ENCODE measurements around the gene ZBTB34.

Gene ZBTB34

GRCh38 chr9:126834672-126835071 is 25.8 kb upstream of the ZBTB34 start:
- FAIRE-seq (no peak), DNase-seq (ENCODE audit: insufficient read length, low spot score) (no peak)
- TF ChIP-seq POLR2A (IDR thresholded peaks at IDR 0.05; ENCODE audit: low read depth, low read length) = no peak

- no peak for FAIRE-seq
Measured at GRCh38 chr9:126836216-126836615, 24.2 kb upstream of the ZBTB34 start.

GRCh38 chr9:126838055-126838811 is 22.2 kb upstream of the ZBTB34 start:
- no peak for TF ChIP-seq POLR2A (IDR thresholded peaks at IDR 0.05; ENCODE audit: low read depth, low read length)
- DNase-seq (ENCODE audit: insufficient read length, low spot score) (no peak), FAIRE-seq (no peak)

More at GRCh38 chr9:126836216-126836615, 24.2 kb upstream of the ZBTB34 start:
- no peak for DNase-seq (ENCODE audit: insufficient read length, low spot score)
- TF ChIP-seq POLR2A (IDR thresholded peaks at IDR 0.05; ENCODE audit: low read depth, low read length) = no peak

GRCh38 chr9:126838895-126839294 is 21.5 kb upstream of the ZBTB34 start:
- no peak for TF ChIP-seq POLR2A (IDR thresholded peaks at IDR 0.05; ENCODE audit: low read depth, low read length)
- FAIRE-seq (no peak), DNase-seq (ENCODE audit: insufficient read length, low spot score) (no peak)

GRCh38 chr9:126839301-126839700 is 21.1 kb upstream of the ZBTB34 start:
- DNase-seq (ENCODE audit: insufficient read length, low spot score) (no peak), FAIRE-seq (no peak)
- no peak for TF ChIP-seq POLR2A (IDR thresholded peaks at IDR 0.05; ENCODE audit: low read depth, low read length)

GRCh38 chr9:126842220-126842842 is 18.1 kb upstream of the ZBTB34 start:
- FAIRE-seq = no peak
- DNase-seq (ENCODE audit: insufficient read length, low spot score) = no peak
- no peak for TF ChIP-seq POLR2A (IDR thresholded peaks at IDR 0.05; ENCODE audit: low read depth, low read length)

- TF ChIP-seq POLR2A (IDR thresholded peaks at IDR 0.05; ENCODE audit: low read depth, low read length) = no peak
- DNase-seq (ENCODE audit: insufficient read length, low spot score) (no peak), FAIRE-seq (no peak)
Measured at GRCh38 chr9:126842977-126843799, 17.3 kb upstream of the ZBTB34 start.

GRCh38 chr9:126844085-126844484 is 16.4 kb upstream of the ZBTB34 start:
- DNase-seq (ENCODE audit: insufficient read length, low spot score) (peak; percentile 90), FAIRE-seq (peak; percentile 94)
- no peak for TF ChIP-seq POLR2A (IDR thresholded peaks at IDR 0.05; ENCODE audit: low read depth, low read length)

- DNase-seq (ENCODE audit: insufficient read length, low spot score) = no peak
- no peak for FAIRE-seq
Measured at GRCh38 chr9:126847051-126847450, 13.4 kb upstream of the ZBTB34 start.

GRCh38 chr9:126849591-126850225 is 10.7 kb upstream of the ZBTB34 start:
- DNase-seq (ENCODE audit: insufficient read length, low spot score) (no peak), FAIRE-seq (no peak)
- no peak for TF ChIP-seq POLR2A (IDR thresholded peaks at IDR 0.05; ENCODE audit: low read depth, low read length)

More at GRCh38 chr9:126847051-126847450, 13.4 kb upstream of the ZBTB34 start:
- no peak for TF ChIP-seq POLR2A (IDR thresholded peaks at IDR 0.05; ENCODE audit: low read depth, low read length)

- no peak for FAIRE-seq
- TF ChIP-seq POLR2A (IDR thresholded peaks at IDR 0.05; ENCODE audit: low read depth, low read length) = no peak
- no peak for DNase-seq (ENCODE audit: insufficient read length, low spot score)
Measured at GRCh38 chr9:126851286-126851880, 9.1 kb upstream of the ZBTB34 start.

GRCh38 chr9:126852086-126852688 is 8.3 kb upstream of the ZBTB34 start:
- DNase-seq (ENCODE audit: insufficient read length, low spot score) = no peak
- FAIRE-seq = no peak
- no peak for TF ChIP-seq POLR2A (IDR thresholded peaks at IDR 0.05; ENCODE audit: low read depth, low read length)

GRCh38 chr9:126853667-126854066 is 6.8 kb upstream of the ZBTB34 start:
- DNase-seq (ENCODE audit: insufficient read length, low spot score) (peak; percentile 88), FAIRE-seq (peak; percentile 69)
- TF ChIP-seq POLR2A (IDR thresholded peaks at IDR 0.05; ENCODE audit: low read depth, low read length) = no peak
